Osteoblast (primary cell): ENCODE data around the gene PWWP2B. TPM values are rescaled to one million over a fixed set of nuclear protein-coding genes. Genes with fewer than 3 reads are reported as not detected.
A peak's percentile ranks its signal among the peaks of the same experiment; 100 is the strongest.

Experiments
- DNase-seq: peaks from one replicate; pipeline ENCODE4 v3.0.0; 2011; ENCODE audit warnings: low spot score, mixed read lengths; ENCODE audit not compliant: insufficient read length; ENCODE audit errors: missing footprints
- H2AFZ ChIP-seq: 2 replicates; pipeline ENCODE4 v1.6.0; 2011; ENCODE audit warnings: mild to moderate bottlenecking, low read length
- H3K27ac ChIP-seq: 2 replicates; pipeline ENCODE4 v1.5.1; 2011; ENCODE audit warnings: mild to moderate bottlenecking, low read depth, low read length, moderate library complexity
- H3K27me3 ChIP-seq: 2 replicates; pipeline ENCODE4 v1.6.0; 2012; ENCODE audit warnings: mild to moderate bottlenecking, control low read depth, inconsistent platforms, low read length, moderate library complexity; ENCODE audit not compliant: insufficient read depth
- H3K36me3 ChIP-seq: 2 replicates; pipeline ENCODE4 v1.5.1; 2011; ENCODE audit warnings: mild to moderate bottlenecking, low read length, control low read depth, moderate library complexity; ENCODE audit not compliant: insufficient read depth
- H3K4me1 ChIP-seq: 2 replicates; pipeline ENCODE4 v1.5.1; 2011; ENCODE audit warnings: mild to moderate bottlenecking, low read length, control low read depth, moderate library complexity; ENCODE audit not compliant: insufficient read depth
- H3K4me2 ChIP-seq: 2 replicates; pipeline ENCODE4 v1.6.0; 2011; ENCODE audit warnings: mild to moderate bottlenecking, low read length; ENCODE audit not compliant: insufficient read depth
- H3K4me3 ChIP-seq: fragments of 200-600 bp; sonication (generic); 3 replicates; pipeline ENCODE4 v1.5.1; 2012; ENCODE audit warnings: mild to moderate bottlenecking, low read length, inconsistent platforms; ENCODE audit not compliant: insufficient read depth
- H3K79me2 ChIP-seq: 2 replicates; pipeline ENCODE4 v1.6.0; 2012; ENCODE audit warnings: mild to moderate bottlenecking, low read length, control low read depth, inconsistent platforms; ENCODE audit not compliant: insufficient read depth
- H3K9me3 ChIP-seq: 2 replicates; pipeline ENCODE4 v1.5.1; 2011; ENCODE audit warnings: low read depth, low read length, control low read depth
- H4K20me1 ChIP-seq: 2 replicates; pipeline ENCODE4 v1.6.0; 2012; ENCODE audit warnings: mild to moderate bottlenecking, low read length, control low read depth; ENCODE audit not compliant: insufficient read depth
- CTCF ChIP-seq: IDR thresholded peaks from 2 replicates; pipeline ENCODE4 v1.5.1; 2011; ENCODE audit warnings: mild to moderate bottlenecking, low read depth, low read length, moderate library complexity; ENCODE audit errors: extremely low read depth
- total RNA-seq: library from RNA; depleted of rRNA; stranded (reverse); fragments of >200 nt; gene quantifications from 2 replicates; pipeline ENCODE4 v1.2.3, GENCODE V29; 2012

The PWWP2B gene
- total RNA-seq, 1 donor, result 18.5 TPM

DNA sequence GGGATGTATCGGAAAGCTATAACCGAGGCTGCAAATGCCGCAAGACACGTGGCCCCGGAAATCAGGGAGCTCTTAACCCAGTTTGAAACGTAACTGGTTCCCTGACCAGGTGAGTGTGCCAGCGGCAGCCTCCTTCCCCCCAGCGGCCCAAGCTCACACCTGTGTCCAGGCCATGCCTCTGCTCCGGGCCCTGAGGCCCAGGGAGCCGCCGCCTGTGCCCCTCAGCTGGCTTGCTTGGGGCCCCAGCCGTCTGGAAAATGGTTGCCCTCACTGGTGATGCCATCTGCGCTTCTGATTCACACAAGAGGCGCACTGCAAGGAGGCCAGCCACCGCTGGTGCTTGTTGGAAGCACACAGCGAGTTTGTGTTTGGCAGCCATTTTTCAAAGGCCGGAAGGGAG, 9.2 kb downstream of the PWWP2B start:
- peaks cover 4% of the 10 kb centered on the region for H3K4me1 ChIP-seq
- H3K27me3 ChIP-seq, result no peaks in the 10 kb centered on the region
- H2AFZ ChIP-seq, result no peak overlapping the region
- TF ChIP-seq CTCF, result no peak
- peaks cover 37% of the 10 kb centered on the region for H3K79me2 ChIP-seq
- H3K4me3 ChIP-seq, result no peak overlapping the region
- no peak for DNase-seq
- peaks cover 13% of the 10 kb centered on the region for H4K20me1 ChIP-seq
- H3K4me2 ChIP-seq, result no peak overlapping the region
- H3K36me3 ChIP-seq, result peaks cover 5% of the 10 kb centered on the region
- H3K27ac ChIP-seq, result no peak overlapping the region
- no peaks in the 10 kb centered on the region for H3K9me3 ChIP-seq

DNA sequence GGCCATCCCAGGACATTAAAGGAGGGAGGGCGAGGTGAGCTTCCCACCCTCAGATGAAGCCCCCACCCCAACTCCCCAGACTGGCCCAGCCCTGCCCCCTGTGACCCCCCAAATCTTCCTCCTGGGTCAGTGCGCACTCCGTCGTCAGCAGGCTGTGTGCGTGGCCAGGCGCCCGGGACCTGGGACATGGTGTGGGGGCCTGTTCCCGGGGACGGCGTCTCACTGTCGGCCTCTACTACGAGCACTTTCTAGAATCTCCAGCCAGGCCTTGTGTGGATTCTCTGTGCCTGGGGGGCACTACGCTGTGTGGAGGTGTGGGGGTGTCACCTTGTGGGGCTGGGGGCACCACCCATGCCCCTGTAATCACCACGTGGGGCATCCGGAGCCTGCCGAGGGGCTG, 9.8 kb downstream of the PWWP2B start:
- Histone ChIP-seq H3K4me3 (no peak overlapping the region), H3K4me2 (no peak overlapping the region), H4K20me1 (peaks cover 8% of the 10 kb centered on the region), H3K9me3 (no peaks in the 10 kb centered on the region), H2AFZ (no peak overlapping the region), H3K36me3 (peaks cover 5% of the 10 kb centered on the region), H3K27me3 (no peaks in the 10 kb centered on the region), H3K27ac (no peak overlapping the region), H3K79me2 (peaks cover 33% of the 10 kb centered on the region), H3K4me1 (peaks cover 9% of the 10 kb centered on the region)
- no peak for DNase-seq
- TF ChIP-seq CTCF, result no peak

- Histone ChIP-seq H2AFZ (peak overlapping the region; percentile 59), H3K79me2 (peaks cover 34% of the 10 kb centered on the region), H3K4me3 (no peak overlapping the region), H3K36me3 (peaks cover 5% of the 10 kb centered on the region), H3K27ac (no peak overlapping the region), H3K4me1 (peaks cover 14% of the 10 kb centered on the region), H3K9me3 (no peaks in the 10 kb centered on the region), H3K4me2 (no peak overlapping the region), H4K20me1 (peaks cover 3% of the 10 kb centered on the region), H3K27me3 (no peaks in the 10 kb centered on the region)
- no peak for TF ChIP-seq CTCF
- DNase-seq, result no peak
Observed at GRCh38 chr10:132407243-132407746, 10.3 kb downstream of the PWWP2B start.

GRCh38 chr10:132407846-132408278, 10.9 kb downstream of the PWWP2B start:
- Histone ChIP-seq H3K4me2 (peak overlapping the region; percentile 9), H3K36me3 (peaks cover 5% of the 10 kb centered on the region), H3K4me1 (peaks cover 15% of the 10 kb centered on the region), H3K9me3 (no peaks in the 10 kb centered on the region), H3K27me3 (no peaks in the 10 kb centered on the region), H4K20me1 (no peaks in the 10 kb centered on the region), H3K27ac (no peak overlapping the region), H3K79me2 (peaks cover 35% of the 10 kb centered on the region), H3K4me3 (no peak overlapping the region), H2AFZ (peak overlapping the region; percentile 59)
- DNase-seq, result peak; percentile 97
- no peak for TF ChIP-seq CTCF
